ENCODE measurements around the gene TMSB10. TPM values are rescaled to one million over a fixed set of nuclear protein-coding genes. Genes with fewer than 3 reads are reported as not detected.
"Not testable (repeated sequence)": the region's sequence is repeated elsewhere in the genome, so short reads cannot be mapped to it uniquely, and the experiment has no call there.

The TMSB10 gene
- polyA plus RNA-seq, 3 donors, result 1,436 to 1,861 (median 1,549) TPM

- DNase-seq, result no peak
Measured at GRCh38 chr2:84899304-84900204, 5.9 kb upstream of the TMSB10 start.

GRCh38 chr2:84900971-84901370, 4.5 kb upstream of the TMSB10 start:
- no peak for DNase-seq

GRCh38 chr2:84901593-84902120, 3.8 kb upstream of the TMSB10 start:
- DNase-seq, result no peak

- DNase-seq, result no peak
Measured at GRCh38 chr2:84902526-84902925, 2.9 kb upstream of the TMSB10 start.

GRCh38 chr2:84904151-84904550, 1.3 kb upstream of the TMSB10 start:
- DNase-seq, result no peak

GRCh38 chr2:84904717-84905174, 710 bp upstream of the TMSB10 start:
- DNase-seq, result peak; percentile 65

- DNase-seq, result no peak
Measured at GRCh38 chr2:84906108-84906899, 848 bp downstream of the TMSB10 start.

- DNase-seq, result peak; percentile 72
Measured at GRCh38 chr2:84906900-84907714, 1.7 kb downstream of the TMSB10 start.

GRCh38 chr2:84908948-84909713, 3.7 kb downstream of the TMSB10 start:
- DNase-seq, result no peak

GRCh38 chr2:84911135-84911678, 5.8 kb downstream of the TMSB10 start:
- DNase-seq, result no peak

- DNase-seq, result no peak
Measured at GRCh38 chr2:84912984-84913383, 7.5 kb downstream of the TMSB10 start.

- no peak for DNase-seq
Measured at GRCh38 chr2:84914334-84914733, 8.9 kb downstream of the TMSB10 start.

GRCh38 chr2:84915675-84916074, 10.2 kb downstream of the TMSB10 start:
- DNase-seq, result not testable (repeated sequence)

GRCh38 chr2:84917821-84918220, 12.4 kb downstream of the TMSB10 start:
- not testable (repeated sequence) for DNase-seq

GRCh38 chr2:84918430-84918829, 13.0 kb downstream of the TMSB10 start:
- DNase-seq, result no peak

- peak; percentile 26 for DNase-seq
Measured at GRCh38 chr2:84919885-84920580, 14.6 kb downstream of the TMSB10 start.

GRCh38 chr2:84923009-84923408, 17.6 kb downstream of the TMSB10 start:
- no peak for DNase-seq

- DNase-seq, result no peak
Measured at GRCh38 chr2:84924173-84925106, 19.0 kb downstream of the TMSB10 start.

GRCh38 chr2:84925336-84925723, 19.9 kb downstream of the TMSB10 start:
- DNase-seq, result no peak

All from renal pelvis (tissue), 4 donors.